HG02798 (cell line): ENCODE results near the gene RPL5.

Experiments
- ATAC-seq: cut with Tn5 transposase; IDR thresholded peaks from one replicate; pipeline ENCODE4 v1.9.1; 2021; ENCODE audit warnings: mild to moderate bottlenecking; ENCODE audit not compliant: unreplicated experiment, poor library complexity

RPL5 gene

DNA sequence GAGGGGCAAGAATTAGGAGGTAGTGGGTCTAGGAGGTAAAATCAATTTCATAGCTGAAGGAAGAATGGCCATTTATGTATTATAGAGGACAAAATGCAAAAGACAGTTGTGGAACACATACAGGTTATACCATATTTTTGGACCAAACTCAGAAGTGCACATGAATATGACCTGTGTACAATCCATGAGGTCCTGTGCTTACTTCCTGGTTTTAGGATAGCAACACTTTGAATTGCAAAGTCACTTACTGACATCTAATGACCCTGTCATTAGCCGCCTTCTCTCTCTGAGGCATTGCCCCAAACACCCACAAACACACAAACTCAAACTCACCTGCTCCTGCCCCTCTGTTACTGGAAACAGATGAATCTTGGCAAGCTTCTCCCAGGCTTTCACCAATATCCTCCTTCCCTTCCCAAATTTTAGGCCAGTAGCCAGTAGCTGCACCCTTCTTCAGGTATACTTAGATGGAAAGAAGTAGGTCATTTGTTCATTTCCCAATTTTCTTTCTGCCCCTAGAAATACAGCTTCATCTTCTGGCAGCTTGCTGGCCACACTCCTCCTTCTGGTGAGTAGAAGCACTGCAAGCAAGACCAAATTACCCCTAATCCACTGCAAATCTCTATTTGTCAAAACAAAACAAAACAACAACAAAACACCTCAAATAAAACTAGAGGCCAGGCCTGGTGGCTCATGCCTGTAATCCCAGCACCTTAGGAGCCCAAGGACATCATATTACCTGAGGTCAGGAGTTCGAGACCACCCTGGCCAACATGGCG lies 13.7 kb upstream of the RPL5 start:
- ATAC-seq = no peak

GRCh38 chr1:92820024-92820423 lies 11.8 kb upstream of the RPL5 start:
- ATAC-seq = no peak

GRCh38 chr1:92820551-92820950 lies 11.3 kb upstream of the RPL5 start:
- ATAC-seq = no peak

DNA sequence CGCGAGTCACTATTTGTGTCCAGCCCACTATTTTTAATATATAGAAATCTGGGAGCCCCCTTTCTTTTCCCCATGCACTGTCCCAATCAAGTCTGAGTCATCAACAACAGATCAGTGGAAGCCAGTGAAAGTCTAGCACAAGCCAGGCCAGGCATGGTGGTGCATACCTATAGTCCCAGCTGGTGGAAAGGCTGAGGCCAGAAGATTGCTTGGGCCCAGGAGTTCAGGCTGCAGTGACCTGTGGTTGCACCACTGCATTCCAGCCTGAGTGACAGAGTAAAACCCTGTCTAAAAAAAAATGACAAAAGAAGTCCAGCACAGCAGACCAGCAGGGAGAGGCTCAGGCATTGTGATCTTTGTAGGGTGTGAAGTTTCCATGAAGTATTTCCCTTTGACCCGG lies 9.0 kb upstream of the RPL5 start:
- ATAC-seq = no peak

GRCh38 chr1:92826792-92827191 lies 5.0 kb upstream of the RPL5 start:
- ATAC-seq = no peak

GRCh38 chr1:92831368-92831761 lies 475 bp upstream of the RPL5 start:
- no peak for ATAC-seq

- ATAC-seq = no peak
Observed at GRCh38 chr1:92832537-92833114, 786 bp downstream of the RPL5 start.

GRCh38 chr1:92833840-92834239 lies 2.0 kb downstream of the RPL5 start:
- no peak for ATAC-seq

GRCh38 chr1:92834617-92835016 lies 2.8 kb downstream of the RPL5 start:
- no peak for ATAC-seq

GRCh38 chr1:92837062-92837461 lies 5.2 kb downstream of the RPL5 start:
- ATAC-seq = no peak

GRCh38 chr1:92838519-92838918 lies 6.7 kb downstream of the RPL5 start:
- ATAC-seq = no peak

GRCh38 chr1:92839442-92839841 lies 7.6 kb downstream of the RPL5 start:
- ATAC-seq = no peak

DNA sequence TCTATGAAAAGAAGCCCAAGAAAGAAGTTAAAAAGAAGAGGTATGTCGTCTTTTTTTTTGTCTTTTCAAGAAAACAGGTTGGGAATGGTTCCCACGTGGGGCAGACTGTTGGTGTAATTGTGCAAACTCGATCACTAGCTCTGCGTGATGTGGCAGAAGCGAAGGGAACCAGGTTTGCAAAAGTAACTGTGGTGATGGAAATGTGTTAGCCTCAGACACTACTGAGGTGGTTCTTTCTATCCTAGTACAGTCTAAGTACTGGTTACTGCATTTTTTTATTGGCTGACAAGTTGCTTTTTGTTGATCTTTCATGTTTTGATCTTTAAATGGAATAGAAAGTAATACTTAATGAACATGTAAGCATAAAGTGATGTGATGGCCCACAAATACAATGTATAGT lies 8.8 kb downstream of the RPL5 start:
- no peak for ATAC-seq

DNA sequence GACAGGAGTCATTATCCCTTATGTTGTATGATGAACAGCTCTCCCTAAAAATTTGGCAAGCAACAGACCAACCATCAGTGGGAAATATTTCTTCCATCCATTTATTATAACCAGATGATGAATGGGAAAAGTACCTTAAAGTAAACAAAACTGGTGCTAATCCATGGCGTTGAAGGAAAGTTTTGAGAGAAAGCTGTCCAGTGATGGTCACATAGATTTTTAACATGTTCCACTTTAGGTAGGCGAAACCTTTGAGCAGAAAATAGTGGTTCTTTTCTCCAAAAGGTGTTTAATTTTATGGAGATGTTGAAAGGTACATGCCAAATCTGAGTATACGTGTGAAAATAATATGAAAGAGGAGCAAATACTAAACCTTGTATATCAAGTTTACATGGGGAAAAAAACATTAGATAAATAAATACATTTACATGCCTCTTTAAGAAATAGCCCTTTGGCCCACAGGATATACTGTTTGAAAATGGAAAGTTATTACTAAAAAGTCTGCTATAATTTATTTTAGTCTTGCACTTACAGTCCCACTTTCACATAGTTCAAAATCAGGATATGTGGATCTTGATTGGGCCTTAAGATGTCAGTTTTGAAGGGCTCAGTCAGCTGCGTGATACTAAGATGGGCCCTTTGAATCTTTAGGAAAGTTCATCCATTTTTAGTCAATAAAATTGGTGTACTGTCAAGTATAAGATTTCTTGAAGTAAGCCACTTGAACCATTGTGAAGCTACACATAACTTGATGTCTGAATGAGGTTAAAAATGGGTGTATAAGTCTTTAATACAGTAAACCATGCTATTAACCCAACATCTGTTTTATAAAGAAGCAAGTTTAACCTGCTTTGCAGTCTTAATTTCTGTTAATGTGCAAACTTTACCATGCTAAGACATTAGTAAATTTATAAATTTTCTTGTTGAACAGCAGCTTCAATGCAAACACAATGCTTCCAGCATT lies 10.5 kb downstream of the RPL5 start:
- ATAC-seq = no peak

DNA sequence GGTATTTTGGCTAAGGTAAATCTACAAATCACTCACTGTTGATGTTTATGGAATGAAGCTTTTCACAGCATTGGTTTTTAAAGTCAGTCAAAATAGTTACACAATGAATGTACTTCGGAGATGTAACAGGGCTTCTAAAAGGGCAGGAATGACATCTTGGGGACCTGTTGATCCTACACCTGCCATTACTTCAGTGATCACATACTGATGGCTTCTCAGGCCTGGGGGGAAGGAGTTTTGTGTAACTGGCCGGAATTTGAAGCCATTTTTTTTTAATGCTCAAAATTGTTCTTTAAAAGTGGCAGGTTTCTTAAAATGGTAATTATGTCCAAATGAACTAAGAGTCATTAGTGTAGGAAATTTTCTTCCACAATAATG lies 11.2 kb downstream of the RPL5 start:
- ATAC-seq = no peak

- ATAC-seq = no peak
Observed at GRCh38 chr1:92843429-92844352, 11.9 kb downstream of the RPL5 start.

DNA sequence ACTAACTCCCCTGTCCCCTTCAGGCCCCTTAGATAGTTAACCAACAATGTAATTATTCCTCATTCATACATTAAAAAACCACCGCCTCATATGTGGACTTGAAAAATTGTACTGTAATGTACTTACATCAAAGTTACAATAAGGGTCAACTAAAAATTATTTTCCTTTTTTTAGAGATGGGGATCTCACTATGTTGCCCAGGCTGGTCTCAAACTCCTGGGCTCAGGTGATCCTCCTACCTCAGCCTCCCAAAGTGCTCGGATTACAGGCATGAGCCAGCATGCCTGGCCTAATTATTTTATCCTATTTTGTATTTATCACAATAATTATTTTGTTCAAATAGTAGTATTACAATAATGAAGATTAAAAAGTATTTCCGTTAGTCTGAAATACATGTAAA lies 12.6 kb downstream of the RPL5 start:
- ATAC-seq = no peak

DNA sequence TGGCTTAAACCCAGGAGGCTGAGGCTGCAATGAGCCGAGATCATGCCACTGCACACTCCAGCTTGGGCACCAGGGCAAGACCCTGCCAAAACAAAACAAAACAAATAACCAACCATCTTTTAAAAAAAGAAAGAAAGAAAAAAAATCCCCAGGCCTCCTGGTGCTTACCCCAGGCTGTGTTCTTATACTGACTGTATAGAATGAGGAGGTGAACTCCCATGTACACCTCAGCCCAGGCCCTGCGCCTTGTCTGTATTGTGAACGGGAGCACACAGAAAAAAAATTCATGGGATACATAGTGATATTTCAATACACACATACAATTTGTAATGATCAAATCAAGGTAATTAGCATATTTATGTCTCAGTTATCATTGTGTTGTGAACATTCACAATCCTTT lies 14.1 kb downstream of the RPL5 start:
- ATAC-seq = no peak

DNA sequence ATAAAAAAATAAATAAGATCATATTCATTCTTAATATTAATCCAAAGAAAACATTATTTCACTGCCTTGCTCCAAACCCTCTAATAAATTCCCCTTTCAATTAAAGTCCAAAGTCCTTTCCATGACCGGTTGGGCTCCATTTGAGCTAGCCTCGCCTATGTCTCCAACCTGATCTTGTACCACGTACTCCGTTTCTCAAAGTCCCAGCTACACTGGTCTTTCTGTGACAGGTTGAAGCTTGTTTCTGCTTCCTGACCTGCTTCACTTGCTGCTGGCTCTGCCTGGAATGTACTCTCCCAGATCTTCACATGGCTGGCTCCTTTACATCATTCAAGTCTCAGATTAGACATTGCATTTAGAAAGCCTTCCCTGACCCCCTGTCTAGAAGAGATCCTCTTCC lies 16.4 kb downstream of the RPL5 start:
- ATAC-seq = no peak

DNA sequence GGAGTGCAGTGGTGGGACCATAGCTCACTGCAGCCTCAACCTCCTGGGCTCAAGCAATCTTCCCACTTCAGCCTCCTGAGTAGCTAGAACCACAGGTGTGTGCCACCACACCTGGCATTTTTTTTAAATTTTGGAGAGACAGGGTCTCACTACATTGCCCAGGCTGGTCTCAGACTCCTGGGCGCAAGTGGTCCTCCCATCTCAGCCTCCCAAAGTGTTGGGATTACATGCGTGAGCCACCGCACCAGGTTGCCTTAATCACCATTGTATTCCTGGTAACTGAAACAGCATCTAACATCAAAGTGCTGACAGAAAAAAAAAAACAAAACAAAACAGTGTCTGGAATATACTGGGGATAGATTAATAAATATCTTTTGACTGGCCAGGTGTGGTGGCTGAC lies 18.2 kb downstream of the RPL5 start:
- ATAC-seq = no peak
